GM21381 (cell line): ENCODE measurements around the gene ZNF732.
"Not testable (repeated sequence)": the region's sequence is repeated elsewhere in the genome, so short reads cannot be mapped to it uniquely, and the experiment has no call there.

ENCODE experiments used
- ATAC-seq: cut with Tn5 transposase; IDR thresholded peaks from one replicate; pipeline ENCODE4 v1.9.1; 2021; ENCODE audit warnings: mild to moderate bottlenecking, moderate library complexity; ENCODE audit not compliant: unreplicated experiment

Gene ZNF732

GRCh38 chr4:304969-305680 is at the start of gene ZNF732:
ZNF732 (minus strand) TSS chr4:305474; CDS start chr4:305310, 164 bp downstream.
- ATAC-seq, result no peak

DNA sequence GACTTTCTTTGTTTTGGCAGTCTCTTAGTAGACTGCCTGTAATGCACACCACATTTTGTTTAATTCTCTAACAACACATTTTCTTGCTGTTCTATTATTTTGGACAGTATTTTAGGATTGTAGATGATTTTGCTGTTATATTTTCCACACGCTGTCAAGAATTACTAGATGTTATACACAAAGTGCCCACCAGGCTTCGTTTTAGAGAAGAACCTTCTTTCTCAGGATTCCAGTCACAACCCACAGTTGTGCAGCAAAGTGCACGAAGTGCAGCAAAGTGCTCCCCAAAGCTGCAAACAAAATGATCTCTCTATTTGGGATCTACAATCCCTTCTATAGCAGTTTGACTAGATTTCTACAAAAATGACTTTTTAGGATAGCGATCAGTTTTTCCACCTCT is 34.7 kb upstream of the ZNF732 start:
- ATAC-seq, result no peak

- ATAC-seq, result no peak
Measured at GRCh38 chr4:338759-339097, 33.5 kb upstream of the ZNF732 start.

DNA sequence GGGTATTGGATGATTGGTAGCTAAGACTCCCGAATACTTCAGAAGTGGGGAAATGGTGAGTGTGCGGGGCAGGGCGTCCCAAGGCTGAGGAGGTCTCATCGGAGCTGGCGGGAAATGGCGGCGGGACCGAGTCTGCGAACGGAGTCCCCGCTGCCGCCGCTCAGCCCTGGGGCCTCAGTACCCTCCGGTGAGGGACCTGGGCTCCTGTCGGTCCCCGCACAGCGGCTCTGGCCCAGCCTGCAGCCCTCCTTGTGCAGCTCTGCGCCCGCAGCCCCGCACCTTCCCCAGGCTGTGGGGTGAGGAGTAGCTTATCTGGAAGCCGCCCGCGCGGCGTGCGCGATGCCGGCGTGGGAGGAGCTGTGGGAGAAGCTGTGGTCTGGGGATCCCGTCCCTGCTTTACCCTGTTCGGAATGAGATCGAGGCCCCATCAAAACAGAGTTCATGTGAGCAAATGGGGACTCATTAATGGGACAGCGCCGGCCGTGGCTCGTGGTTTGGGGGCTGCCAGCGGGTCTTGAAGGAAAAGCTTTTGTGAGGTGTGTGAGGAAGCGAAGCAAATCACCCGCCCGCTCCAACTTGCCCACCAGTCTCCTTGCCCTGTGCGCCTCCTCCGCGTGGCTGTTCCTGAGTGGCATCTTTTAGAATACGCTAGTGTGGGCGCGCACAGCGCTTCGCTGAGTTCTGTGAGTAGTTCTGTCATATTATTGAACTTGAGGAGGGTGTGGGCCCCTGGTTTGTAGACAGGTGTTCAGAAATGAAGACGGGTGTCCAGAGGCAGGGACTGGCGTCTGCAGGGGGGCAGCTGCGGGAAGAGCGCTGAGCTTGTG is 32.9 kb upstream of the ZNF732 start:
- ATAC-seq, result peak; percentile 27

DNA sequence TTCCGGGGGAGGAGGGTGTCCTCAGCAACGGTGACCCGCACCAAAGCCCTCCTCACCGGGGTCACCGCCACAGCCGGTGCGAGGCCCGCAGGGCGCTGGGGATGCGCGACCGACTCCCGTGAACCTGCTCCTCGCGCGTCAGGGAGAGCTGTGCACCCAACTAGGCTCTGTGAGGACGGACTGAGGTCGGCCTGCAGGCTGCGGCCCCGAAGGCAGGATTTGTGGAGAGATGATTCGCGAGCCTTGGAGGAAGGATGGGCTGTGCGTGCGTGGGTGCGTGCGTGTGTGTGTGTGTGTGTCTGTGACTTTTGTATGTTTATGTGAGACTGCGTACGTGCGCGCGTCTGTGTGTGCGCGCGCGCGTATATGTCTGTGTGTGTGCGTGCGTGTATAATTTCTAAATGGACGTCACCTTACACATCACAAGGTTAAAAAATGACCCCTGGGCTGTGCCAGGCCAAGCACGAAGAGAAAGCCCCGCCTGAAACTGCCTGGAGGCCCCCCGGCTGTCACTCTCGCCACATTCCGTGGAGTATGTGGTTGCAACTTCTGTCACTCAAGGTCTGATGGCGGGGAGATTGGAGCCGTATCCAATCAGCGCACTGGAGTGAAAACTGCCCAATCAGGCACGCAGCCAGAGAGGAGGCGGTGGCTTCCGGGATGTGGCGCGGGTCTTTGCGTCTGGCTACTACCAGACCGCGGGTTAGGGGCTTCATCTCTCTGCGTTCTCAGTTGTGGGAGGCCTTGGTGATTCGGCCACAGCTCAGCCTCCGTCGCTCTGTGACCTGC is 32.1 kb upstream of the ZNF732 start, which contains the start of gene ZNF141:
ZNF141 (plus strand) TSS at position 672 of the 789 bp plus-strand sequence. CDS start 170 bp downstream, outside the sequence.
- peak; percentile 95 for ATAC-seq

- peak; percentile 3 for ATAC-seq
Measured at GRCh38 chr4:336893-337142, 31.5 kb upstream of the ZNF732 start.

DNA sequence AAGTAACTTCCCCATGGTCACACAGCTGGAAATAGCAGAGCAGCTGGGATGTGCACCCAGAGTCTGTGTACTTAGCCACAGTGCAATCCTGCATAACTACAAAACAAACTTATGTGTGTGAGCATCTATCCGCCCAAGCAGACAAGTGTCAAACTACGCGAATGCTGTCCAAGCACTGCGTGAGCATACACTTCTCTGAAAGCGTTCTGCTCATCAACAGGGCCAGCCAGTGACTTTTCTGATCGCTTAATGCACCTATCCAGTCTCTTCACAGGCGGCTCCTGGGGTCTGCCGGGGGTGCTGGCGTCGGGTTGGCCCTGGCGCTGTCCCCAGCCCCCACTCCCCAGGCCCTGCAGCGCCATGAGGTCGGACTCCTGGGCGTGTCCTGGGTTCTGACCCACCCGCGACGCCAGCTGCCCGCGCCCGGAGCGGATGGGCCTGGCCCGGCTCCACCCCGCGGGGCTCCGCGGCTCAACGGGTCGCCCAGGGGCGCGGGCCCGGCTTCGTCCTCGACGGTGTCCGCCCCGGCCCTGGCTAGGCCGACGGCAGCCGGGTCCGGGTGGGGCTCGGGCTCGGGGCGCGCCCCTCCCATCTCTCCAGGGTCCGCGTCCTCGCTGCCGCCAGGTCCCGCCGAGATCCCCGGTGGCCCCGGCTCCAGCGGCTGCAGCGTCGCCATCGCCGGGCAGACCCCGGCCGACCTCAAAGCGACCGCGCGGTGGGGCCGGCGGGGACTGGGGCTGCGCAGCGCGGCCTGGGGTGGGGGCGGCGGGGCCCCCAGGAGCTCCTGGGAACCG is 31.0 kb upstream of the ZNF732 start:
- ATAC-seq, result peak; percentile 1

DNA sequence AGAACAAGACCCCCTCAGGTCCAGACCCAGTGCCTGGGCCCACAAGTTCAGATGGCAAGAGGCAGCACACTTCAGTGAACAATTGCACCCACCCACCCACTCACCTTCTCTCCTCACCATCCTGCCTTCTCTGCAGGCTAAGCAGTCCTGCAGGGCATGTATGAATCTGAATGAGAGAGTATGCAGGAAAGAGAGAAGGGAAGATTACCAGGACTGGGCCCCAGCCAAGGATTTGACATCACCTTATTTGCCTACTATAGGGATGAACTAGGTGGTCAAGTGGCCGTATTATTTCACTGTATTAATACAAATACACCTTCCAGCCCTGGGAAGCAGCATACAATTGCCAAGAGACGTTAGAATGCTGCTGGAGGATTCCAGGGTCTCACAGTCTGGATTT is 30.2 kb upstream of the ZNF732 start:
- ATAC-seq, result no peak

DNA sequence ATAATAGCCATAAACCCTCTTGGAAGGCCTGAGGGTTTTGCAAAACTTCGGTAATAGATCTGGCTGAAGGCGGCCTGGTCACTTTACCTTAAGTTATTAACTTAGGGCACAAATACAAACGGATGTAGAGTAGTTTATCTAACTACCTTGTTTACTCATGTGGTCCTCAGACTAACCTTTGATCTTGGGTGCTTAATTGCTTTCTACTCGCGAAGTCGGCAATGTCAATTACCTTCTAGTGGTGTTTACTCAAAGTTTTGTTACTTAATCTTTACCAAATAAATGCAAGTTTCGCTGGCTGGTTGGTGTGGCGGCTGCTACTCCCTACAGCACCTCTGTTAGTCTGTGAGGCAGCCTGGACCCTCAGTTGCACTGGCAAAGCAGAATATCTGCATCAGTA is 23.5 kb upstream of the ZNF732 start:
- ATAC-seq, result no peak

DNA sequence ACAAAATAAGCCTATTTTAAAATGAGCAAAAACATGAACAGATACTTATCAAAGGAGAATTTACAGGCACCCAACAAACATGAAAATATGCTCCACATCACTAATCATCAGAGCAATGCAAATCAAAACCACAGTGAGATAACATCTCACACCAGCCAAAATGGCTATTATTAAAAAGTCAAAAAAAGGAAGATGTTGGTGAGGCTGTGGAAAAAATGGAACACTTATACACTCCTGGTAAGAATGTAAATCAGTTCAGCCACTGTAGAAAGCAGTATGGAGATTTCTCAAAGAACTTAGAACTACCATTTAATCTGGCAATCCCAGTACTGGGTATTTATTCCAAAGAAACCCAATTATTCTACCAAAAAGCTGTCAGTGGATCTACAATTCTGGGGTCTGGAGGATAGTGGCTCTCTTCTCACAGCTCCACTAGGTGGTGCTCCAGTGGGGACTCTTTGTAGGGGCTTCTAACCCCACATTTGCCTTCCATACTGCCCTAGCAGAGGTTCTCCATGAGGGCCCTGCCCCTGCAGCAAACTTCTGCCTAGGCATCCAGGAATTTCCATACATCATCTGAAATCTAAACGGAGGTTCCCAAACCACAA is 9.1 kb upstream of the ZNF732 start:
- ATAC-seq, result no peak

DNA sequence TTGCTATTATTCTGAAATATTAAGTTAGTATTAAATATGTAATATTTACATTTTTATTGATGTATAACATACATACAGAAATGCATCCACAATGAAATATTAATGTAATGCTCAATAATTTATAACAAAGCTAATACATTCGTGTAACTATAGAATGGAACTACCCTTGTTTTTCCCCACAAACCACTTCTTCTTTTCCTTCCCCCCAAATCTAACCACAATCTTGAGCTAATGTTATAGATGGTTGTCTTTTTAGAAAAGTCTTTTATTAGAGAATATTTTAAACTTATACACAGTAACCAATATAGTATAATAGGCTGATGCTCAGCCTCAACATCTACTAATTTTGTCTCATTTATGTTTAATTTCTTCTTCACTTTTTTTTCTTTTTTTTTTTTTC is 4.5 kb upstream of the ZNF732 start:
- no peak for ATAC-seq

DNA sequence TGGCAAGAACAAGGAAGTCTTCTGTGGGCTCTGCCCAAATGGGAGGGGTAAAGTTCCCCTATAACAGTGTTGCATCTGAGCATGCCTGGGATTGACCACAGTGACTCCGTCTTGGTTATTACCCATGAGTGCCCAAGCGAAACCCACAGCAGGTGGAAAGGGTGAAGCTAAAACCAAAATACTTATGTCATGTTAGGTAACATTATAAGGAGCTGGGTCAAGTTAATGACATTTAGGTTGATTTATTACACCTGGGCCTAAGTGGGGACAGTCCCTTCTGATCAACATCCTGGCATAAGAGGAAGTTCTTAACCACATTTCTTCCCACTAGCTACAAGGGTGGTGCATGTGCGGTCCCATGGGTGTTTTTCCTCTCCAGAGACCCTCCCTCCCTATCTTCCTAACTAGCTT is 1.3 kb upstream of the ZNF732 start:
- ATAC-seq, result no peak

- not testable (repeated sequence) for ATAC-seq
Measured at GRCh38 chr4:304516-304915, 758 bp downstream of the ZNF732 start.

- ATAC-seq, result no peak
Measured at GRCh38 chr4:302381-302780, 2.9 kb downstream of the ZNF732 start.

DNA sequence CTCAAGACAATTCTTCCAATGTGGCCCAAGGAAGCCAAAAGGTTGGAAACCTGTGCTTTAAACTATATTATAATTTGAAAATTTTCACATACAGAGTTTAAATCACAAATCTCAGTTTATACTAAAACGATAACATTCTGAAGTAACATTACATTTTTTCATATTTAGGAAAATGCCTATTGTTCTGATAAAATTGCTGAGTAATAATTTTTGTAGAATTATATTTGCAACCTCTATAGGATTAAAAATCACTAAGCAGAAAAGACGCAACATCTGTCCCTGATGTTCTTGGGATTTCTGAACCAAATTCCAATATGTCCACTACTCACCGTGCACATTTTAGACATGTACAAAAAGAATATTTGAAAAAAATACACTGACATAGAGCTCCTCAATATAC is 10.5 kb downstream of the ZNF732 start:
- no peak for ATAC-seq

DNA sequence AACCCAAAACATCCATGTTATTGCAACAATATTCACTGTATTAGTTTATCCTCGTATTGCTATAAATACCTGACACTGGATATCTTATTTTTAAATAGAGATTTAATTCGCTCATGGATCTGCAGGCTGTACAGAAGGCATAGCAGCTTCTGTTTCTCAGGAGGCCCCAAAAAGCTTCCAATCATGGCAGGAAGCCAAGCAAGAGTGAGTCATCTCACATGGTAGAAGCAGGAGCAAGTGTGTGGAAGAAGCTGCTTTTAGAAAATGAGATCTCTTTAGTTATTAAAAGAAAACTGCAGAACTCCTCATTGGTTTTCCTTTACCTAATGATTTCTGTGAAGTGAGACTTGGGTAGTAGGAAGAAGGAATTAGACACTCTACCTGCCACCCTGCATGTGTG is 16.4 kb downstream of the ZNF732 start:
- no peak for ATAC-seq

- ATAC-seq, result no peak
Measured at GRCh38 chr4:273309-274017, 31.8 kb downstream of the ZNF732 start.

DNA sequence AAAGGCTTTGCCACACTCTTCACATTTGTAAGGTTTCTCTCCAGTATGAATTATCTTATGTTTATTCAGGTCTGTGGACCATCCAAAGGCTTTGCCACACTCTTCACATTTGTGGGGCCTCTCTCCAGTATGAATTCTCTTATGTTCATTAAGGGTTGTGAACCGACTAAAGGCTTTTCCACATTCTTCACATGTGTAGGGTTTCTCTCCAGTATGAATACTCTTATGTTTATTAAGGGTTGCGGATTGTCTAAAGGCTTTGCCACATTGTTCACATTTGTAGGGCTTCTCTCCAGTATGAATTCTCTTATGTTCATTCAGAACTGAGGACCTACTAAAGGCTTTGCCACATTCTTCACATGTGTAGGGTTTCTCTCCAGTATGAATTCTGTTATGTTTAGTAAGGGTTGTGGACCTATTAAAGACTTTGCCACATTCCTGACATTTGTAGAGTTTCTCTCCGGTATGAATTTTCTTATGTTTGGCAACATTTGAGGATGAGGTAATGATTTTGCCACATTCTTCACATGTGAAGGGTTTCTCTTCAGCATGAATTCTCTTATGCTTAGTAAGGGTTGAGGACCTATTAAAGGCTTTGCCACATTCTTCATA is 33.7 kb downstream of the ZNF732 start:
- no peak for ATAC-seq

- not testable (repeated sequence) for ATAC-seq
Measured at GRCh38 chr4:259240-259639, 46.0 kb downstream of the ZNF732 start.
